Gastrocnemius medialis (tissue), 4 donors: ENCODE data around the gene HOXC11. TPM values are rescaled to one million over a fixed set of nuclear protein-coding genes. Genes with fewer than 3 reads are reported as not detected.
A peak's percentile ranks its signal among the peaks of the same experiment; 100 is the strongest.

Experiments used
- ATAC-seq, 2 donors: fragments of 150-250 bp; one replicate each; pipeline ENCODE4 v1.9.1; 2016
- DNase-seq, 2 donors: peaks; one replicate each; pipeline ENCODE4 v3.0.0-alpha.2; 2019
- H3K27ac ChIP-seq, 4 donors: fragments of 200-600 bp; sonication (generic); 1 replicate in 1 of 4; 2 replicates in 3 of 4; pipeline ENCODE4 v1.5.1; 2016 to 2018; ENCODE audit warnings: mild to moderate bottlenecking in 2 of 4, moderate library complexity in 1 of 4
- H3K27me3 ChIP-seq, 3 donors: fragments of 200-600 bp; sonication (generic) in 2 of 3; 1 replicate in 1 of 3; 2 replicates in 2 of 3; pipeline versions ENCODE4 v1.5.1 to v1.6.0; 2016 to 2019; ENCODE audit warnings: mild to moderate bottlenecking in 1 of 3, moderate library complexity in 1 of 3
- H3K36me3 ChIP-seq, 2 donors: fragments of 200-600 bp; sonication (generic) in 1 of 2; one replicate each; pipeline ENCODE4 v1.5.1; 2017 to 2018
- H3K4me1 ChIP-seq, 2 donors: fragments of 200-600 bp; sonication (generic) in 1 of 2; one replicate each; pipeline ENCODE4 v1.5.1; 2016 to 2017; ENCODE audit warnings: mild to moderate bottlenecking in 2 of 2
- H3K4me3 ChIP-seq, 4 donors: fragments of 200-600 bp; sonication (generic) in 3 of 4; 1 replicate in 1 of 4; 2 replicates in 3 of 4; pipeline ENCODE4 v1.5.1; 2016 to 2019; ENCODE audit warnings: mild to moderate bottlenecking in 2 of 4
- H3K9me3 ChIP-seq, 3 donors: fragments of 200-600 bp; sonication (generic) in 2 of 3; 1 replicate in 1 of 3; 2 replicates in 2 of 3; pipeline ENCODE4 v1.5.1; 2016 to 2019
- POLR2A ChIP-seq, 2 donors: fragments of 450-650 bp; IDR thresholded peaks; one replicate each; pipeline ENCODE4 v1.6.1; 2017; ENCODE audit warnings: antibody characterized with exemption in 2 of 2, mild to moderate bottlenecking in 2 of 2, moderate library complexity in 2 of 2
- in situ Hi-C, 4 donors: fragments of 200-750 bp; cut with MboI; loops; one replicate each; pipeline versions ENCODE4 v1.15.0 to v1.8.0; 2017; ENCODE audit warnings: low sequenced_read_pairs in 4 of 4
- intact Hi-C: fragments of 100-400 bp; cut with DNase I; formaldehyde crosslinking; loops from one replicate; pipeline ENCODE4 v1.15.1; 2023; ENCODE audit warnings: low total_unique reads
- total RNA-seq, 4 donors: library from RNA; depleted of rRNA; stranded (reverse); fragments of >200 nt; gene quantifications; one replicate each; pipeline versions ENCODE4 v1.1.0 to v1.2.3, GENCODE V29; 2016
- TF ChIP-seq, protein P1 (sequence below), 5 experiments: fragments of 450-650 bp in 3 of 5; fragments of 200-600 bp in 2 of 5; sonication (generic) in 2 of 5; IDR thresholded peaks in 4 of 5; conservative IDR thresholded peaks in 1 of 5; 1 replicate in 4 of 5; 2 replicates in 1 of 5; pipeline ENCODE4 v1.5.1; 2016 to 2019; ENCODE audit warnings: antibody characterized with exemption in 5 of 5, mild to moderate bottlenecking in 3 of 5, moderate library complexity in 3 of 5

Gene HOXC11
- total RNA-seq, 4 donors from 2014 or later, result 0.24 to 1.1 (median 0.44) TPM

GRCh38 chr12:54007538-54008259 lies 34.8 kb downstream of the HOXC11 start:
- Histone ChIP-seq H3K9me3 (no peaks in the 10 kb centered on the region), H3K36me3 (no peaks in the 10 kb centered on the region), H3K27me3 (no peaks in the 10 kb centered on the region), H3K4me3 (no peak overlapping the region), H3K27ac (peak overlapping the region; percentile 94 to 100 (median 98)), H3K4me1 (peaks cover 36 to 59% of the 10 kb centered on the region in 2 donors)
- in situ Hi-C loops, result loop anchor here in 2 of 4 donors (25.0 kb wide), 1 partner anchor 355 kb away; the partner anchor contains the start of gene GPR84 (in 2 of the 2)
- intact Hi-C loops, result no loop called here
- ATAC-seq (no peak), DNase-seq (no peak)
- TF ChIP-seq POLR2A (IDR thresholded peaks at IDR 0.05), result no peak
- TF ChIP-seq, protein P1, sequence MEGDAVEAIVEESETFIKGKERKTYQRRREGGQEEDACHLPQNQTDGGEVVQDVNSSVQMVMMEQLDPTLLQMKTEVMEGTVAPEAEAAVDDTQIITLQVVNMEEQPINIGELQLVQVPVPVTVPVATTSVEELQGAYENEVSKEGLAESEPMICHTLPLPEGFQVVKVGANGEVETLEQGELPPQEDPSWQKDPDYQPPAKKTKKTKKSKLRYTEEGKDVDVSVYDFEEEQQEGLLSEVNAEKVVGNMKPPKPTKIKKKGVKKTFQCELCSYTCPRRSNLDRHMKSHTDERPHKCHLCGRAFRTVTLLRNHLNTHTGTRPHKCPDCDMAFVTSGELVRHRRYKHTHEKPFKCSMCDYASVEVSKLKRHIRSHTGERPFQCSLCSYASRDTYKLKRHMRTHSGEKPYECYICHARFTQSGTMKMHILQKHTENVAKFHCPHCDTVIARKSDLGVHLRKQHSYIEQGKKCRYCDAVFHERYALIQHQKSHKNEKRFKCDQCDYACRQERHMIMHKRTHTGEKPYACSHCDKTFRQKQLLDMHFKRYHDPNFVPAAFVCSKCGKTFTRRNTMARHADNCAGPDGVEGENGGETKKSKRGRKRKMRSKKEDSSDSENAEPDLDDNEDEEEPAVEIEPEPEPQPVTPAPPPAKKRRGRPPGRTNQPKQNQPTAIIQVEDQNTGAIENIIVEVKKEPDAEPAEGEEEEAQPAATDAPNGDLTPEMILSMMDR (IDR thresholded peaks at IDR 0.05 in 4 of 5, conservative IDR thresholded peaks at IDR 0.05 in 1 of 5), result no peak

DNA sequence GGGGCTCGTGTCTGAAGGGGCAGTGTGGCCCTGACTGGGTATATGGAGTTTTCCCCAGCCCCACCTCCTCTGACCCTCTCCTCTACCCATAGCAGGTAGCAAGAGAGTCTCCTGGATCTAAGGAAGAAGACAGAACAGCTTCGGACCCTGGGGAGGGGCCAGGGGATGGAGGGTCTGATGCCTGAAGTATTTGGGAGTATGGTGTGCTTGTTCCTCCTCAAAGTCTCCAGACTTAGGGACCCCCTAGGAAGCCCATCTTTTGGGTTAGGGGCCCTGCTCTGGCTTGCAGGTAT lies 35.3 kb downstream of the HOXC11 start:
- Histone ChIP-seq H3K27me3 (no peaks in the 10 kb centered on the region), H3K4me3 (peak overlapping the region in 2 of 4 donors; percentile 44 to 62), H3K36me3 (no peaks in the 10 kb centered on the region), H3K9me3 (no peaks in the 10 kb centered on the region), H3K4me1 (peaks cover 39 to 58% of the 10 kb centered on the region in 2 donors), H3K27ac (peak overlapping the region; percentile 94 to 100 (median 98))
- ATAC-seq (no peak), DNase-seq (no peak)
- intact Hi-C loops (no loop called here), in situ Hi-C loops (loop anchor here in 2 of 4 donors (25.0 kb wide), 1 partner anchor 354 kb away; the partner anchor contains the start of gene GPR84 (in 2 of the 2))
- TF ChIP-seq POLR2A (IDR thresholded peaks at IDR 0.05), result no peak
- TF ChIP-seq, protein P1 (IDR thresholded peaks at IDR 0.05 in 4 of 5, conservative IDR thresholded peaks at IDR 0.05 in 1 of 5), result no peak

DNA sequence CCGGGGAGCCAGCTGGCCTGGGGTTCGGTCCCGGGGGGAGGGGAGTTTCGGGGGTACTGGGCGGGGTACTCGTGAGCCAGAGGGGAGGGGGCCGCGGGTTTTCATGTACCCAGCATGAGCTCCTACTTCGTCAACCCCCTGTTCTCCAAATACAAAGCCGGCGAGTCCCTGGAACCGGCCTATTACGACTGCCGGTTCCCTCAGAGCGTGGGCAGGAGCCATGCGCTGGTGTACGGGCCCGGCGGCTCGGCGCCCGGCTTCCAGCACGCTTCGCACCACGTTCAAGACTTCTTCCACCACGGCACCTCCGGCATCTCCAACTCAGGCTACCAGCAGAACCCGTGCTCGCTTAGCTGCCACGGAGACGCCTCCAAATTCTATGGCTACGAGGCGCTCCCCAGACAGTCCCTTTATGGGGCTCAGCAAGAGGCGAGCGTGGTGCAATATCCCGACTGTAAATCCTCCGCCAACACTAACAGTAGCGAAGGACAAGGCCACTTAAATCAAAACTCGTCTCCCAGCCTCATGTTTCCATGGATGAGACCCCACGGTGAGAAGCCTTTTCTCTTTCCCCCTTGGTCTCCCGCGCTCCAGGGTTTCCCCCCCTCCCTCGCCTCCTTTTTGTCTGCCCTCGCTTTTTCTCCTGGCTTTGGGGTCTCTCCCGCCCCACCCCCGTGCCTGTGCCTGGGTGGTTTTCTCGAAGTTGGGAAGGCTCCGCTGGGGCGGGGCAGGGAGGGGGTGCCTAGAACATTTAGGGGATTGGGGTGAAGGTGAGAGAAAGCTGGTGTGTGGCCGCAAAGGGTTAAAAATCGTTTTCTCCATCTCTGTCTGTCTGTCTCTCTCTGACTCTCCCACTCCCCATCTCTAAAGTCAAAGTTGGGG lies 36.5 kb downstream of the HOXC11 start:
- no peaks in the 10 kb centered on the region for H3K36me3 ChIP-seq
- peaks cover 39 to 60% of the 10 kb centered on the region in 2 donors for H3K4me1 ChIP-seq
- in situ Hi-C loops (loop anchor here in 2 of 4 donors (10.0 to 25.0 kb wide), 2 partner anchors 195 to 353 kb away; partner anchors contain the start of gene GPR84 (in 2 of the 2)), intact Hi-C loops (loop anchor here (1.0 to 5.0 kb wide), 2 partner anchors 183 to 512 kb away; partner anchors contain the start of gene MAP3K12)
- H3K27ac ChIP-seq, result peak overlapping the region; percentile 94 to 100 (median 98)
- ATAC-seq (peak; percentile 32 to 35), DNase-seq (no peak)
- TF ChIP-seq, protein P1 (IDR thresholded peaks at IDR 0.05 in 4 of 5, conservative IDR thresholded peaks at IDR 0.05 in 1 of 5), result no peak
- no peak for TF ChIP-seq POLR2A (IDR thresholded peaks at IDR 0.05)
- no peaks in the 10 kb centered on the region for H3K9me3 ChIP-seq
- H3K4me3 ChIP-seq, result peak overlapping the region; percentile 62 to 81 (median 64)
- H3K27me3 ChIP-seq, result no peaks in the 10 kb centered on the region

DNA sequence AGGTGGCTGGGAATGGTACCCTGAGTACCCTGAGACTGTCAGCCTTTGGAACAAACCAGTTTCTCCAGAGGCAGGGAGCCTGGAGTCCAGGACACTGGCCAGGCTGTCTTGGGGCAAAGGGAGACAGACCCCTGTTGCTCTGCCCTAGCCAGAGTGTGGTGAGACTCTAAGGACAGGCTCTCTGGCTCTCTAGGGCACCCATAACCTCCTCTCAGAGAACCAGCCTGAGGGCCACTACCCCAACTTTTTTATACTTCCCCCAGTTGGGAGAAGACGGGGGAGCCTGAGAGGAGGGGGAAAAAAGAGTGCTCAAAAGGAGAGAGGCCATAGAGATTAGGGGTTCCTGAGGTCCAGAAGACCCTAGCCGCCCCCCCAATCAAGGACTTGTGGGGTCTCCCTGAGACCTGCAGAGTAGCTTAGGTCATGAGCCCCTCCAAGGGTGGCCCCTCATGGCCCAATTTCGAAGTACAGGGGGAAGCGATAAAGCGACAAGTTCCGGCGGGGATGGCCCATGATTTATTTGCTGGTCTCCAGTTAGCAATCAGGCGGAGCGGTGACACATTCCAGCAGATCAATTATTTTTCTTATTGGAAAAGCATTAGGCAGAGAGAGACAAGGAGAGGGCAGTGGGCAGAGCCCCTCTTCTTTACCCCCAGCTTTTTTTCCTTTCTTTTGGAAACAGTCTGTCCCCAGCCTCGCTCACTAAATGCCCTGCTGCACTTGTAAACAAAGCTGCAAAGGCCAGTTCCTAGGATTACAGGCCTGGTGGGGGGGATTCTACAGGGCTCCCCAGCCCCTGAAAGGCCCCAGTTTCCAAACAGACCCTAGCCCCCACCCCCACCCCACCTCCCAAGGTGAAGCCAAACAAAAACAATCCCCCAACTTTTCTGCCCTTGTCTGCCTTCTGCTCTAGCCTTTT lies 37.4 kb downstream of the HOXC11 start:
- Histone ChIP-seq H3K9me3 (no peaks in the 10 kb centered on the region), H3K27me3 (no peaks in the 10 kb centered on the region), H3K36me3 (no peaks in the 10 kb centered on the region), H3K4me1 (peaks cover 43 to 62% of the 10 kb centered on the region in 2 donors), H3K27ac (peak overlapping the region; percentile 94 to 100 (median 98)), H3K4me3 (peak overlapping the region; percentile 62 to 81 (median 64))
- DNase-seq (no peak), ATAC-seq (no peak)
- in situ Hi-C loops (loop anchor here in 2 of 4 donors (10.0 to 25.0 kb wide), 2 partner anchors 194 to 352 kb away; partner anchors contain the start of gene GPR84 (in 2 of the 2)), intact Hi-C loops (loop anchor here (5.0 kb wide), 1 partner anchor 513 kb away; the partner anchor contains the start of gene MAP3K12)
- TF ChIP-seq, protein P1 (IDR thresholded peaks at IDR 0.05 in 4 of 5, conservative IDR thresholded peaks at IDR 0.05 in 1 of 5), result no peak
- TF ChIP-seq POLR2A (IDR thresholded peaks at IDR 0.05), result no peak
